NCI-H2227 (cell line): ENCODE results near the gene THEM5.

Source experiments
- DNase-seq: peaks from one replicate; lab custom pipeline; 2025; ENCODE audit not compliant: unreplicated experiment; lab: John Stamatoyannopoulos, UW

THEM5 gene

DNA sequence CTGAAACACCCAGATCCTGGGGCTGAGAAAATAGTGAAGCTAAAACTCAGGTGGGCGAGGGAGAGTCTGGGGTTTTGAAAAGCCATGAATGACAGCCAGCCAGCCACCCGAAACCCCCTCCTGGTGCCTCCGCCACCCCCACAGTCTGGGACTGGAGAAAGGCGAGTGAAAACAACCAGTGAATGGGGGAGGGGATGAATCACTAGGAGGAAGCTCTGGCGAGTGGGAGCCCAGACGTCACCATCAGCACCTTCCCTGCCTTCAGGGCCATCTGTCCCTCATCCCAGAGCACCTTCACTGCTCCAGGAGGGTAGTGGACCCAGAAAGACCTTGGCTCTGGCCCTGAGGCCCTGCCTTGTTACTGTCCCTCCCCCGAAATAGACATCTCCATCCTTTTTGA, 31.1 kb downstream of the THEM5 start:
- no peak for DNase-seq

DNA sequence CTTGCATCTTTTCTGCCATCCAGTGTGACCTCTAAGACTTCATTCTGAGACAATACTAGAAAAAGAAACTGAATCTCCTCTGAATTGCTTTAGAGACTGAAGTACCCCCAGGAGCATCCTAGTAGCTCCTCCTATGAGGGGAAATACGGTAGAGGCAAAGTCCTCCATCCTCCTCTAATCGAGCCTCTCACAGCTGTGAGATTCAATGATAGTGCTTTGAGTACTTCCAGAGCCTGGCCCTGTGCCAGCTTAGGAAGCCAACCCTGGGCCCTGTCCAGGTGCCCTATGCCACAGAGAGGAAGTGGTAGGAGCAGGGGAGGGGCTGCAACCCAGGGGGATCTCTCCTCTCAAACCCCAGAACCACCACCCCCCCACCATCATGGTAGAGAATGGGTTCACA, 32.6 kb downstream of the THEM5 start:
- DNase-seq: peak; percentile 13

DNA sequence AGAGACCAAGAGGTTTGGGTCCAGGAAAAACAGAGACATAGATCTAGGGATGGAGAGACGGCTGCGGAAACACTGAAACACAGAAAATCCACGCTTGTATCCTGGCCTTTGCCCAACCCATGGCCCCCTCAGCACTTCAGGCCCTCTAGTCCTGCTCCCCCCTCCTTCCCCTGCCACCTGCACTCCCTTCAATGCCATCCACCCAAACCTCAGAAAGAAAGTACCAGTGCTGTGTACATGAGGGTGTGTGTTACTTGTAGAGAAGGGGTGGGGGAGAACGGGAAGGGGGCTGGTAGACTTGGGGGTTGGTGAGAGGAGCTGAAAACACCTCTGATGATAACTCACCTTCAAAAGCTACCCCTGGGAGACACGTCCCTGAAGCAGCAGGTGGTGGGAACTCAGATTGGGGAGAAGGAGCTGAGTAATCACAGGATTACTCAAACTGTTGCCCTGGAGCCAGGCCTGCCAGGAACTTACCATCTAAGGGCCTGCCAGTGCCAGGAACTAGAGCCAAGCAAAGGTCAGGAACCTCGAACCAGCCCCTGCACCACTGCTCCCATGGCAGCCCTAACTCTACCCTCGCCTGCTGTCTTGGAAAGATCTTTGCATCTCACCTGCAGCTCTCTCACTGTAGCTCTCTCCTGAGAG, 33.4 kb downstream of the THEM5 start:
- no peak for DNase-seq

DNA sequence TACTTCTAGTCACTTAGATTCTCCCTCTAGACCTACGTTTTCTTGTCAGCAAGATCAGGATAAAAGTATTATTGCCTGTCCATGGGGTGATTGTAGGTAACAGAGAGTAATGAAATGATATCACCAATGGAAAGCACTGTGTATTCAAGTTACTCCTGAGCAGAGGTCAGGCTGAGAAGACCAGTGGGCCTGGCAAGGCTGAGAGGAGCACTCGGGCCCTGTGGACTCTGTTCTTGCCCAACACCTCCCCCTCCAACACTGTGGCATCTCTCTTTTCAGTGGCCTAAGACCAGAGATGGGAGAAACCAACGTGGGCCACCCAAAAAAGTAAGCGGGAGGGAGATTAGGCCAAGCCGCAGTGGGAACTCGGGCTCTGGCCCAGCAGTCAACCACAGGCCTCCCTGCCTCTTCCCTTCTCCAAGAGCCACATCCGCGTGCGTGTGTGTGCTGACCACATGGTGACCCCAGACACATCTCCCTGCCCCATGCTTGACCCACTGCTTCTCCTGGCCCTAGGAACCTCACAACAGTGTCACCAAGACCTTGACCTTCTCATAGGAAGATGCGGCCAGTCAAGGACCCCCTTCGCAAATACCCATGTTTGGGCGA, 34.2 kb downstream of the THEM5 start:
- DNase-seq: no peak

DNA sequence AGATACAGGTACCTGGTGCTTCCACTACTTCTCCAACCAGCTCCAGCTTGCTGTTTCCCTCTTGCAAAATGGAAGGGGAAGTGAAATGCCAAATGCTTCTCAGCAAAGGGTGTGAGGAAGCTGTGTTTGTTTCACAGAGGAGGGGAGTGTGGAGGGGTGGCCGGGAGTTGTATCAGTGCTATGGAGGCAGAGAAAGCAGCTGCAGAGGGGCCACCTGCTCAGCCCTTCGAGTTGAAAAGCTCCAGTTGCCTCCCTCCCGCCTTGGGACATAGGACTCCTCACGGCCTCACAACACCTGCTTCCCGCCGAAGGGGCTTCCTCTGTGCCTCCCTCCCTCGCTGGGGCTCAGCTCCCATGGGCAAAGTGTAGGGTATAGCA, 36.2 kb downstream of the THEM5 start:
- no peak for DNase-seq

DNA sequence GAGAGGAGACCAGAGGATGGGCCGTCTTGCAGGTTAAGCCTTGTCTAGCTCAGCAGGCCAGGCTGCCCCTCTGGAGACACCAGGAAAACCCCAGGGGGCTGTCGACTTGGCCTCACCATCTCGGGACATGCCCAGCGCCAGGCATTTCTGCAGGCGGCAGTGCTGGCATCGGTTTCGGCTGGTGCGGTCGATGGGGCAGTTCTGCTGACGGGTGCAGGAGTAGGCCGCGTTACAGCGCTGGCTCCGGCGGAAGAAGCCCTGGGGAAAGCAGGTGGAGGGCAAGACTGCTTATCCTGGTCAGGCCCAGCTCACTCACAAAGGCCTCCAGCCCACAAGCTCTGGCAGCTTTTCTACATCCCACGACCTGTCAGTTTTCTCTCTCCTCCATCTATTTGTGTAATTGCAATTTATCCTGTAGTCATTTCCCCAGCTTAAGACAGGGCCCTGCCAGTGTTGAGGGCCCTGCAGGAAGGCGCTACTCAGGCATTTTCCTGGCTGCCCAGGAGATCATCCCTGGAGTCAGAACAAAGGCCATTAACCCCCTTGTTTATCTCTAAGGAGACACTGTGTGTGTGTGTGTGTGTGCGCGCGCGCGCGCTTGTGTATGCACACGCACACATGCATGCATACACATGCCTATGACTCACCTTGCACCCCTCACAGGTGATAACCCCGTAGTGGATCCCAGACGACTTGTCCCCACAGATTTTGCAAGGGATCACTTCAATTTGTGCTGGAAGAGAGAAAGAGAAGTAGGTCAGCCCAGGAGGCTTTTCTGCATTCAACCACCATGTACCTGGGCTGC, 36.8 kb downstream of the THEM5 start:
- DNase-seq: no peak

DNA sequence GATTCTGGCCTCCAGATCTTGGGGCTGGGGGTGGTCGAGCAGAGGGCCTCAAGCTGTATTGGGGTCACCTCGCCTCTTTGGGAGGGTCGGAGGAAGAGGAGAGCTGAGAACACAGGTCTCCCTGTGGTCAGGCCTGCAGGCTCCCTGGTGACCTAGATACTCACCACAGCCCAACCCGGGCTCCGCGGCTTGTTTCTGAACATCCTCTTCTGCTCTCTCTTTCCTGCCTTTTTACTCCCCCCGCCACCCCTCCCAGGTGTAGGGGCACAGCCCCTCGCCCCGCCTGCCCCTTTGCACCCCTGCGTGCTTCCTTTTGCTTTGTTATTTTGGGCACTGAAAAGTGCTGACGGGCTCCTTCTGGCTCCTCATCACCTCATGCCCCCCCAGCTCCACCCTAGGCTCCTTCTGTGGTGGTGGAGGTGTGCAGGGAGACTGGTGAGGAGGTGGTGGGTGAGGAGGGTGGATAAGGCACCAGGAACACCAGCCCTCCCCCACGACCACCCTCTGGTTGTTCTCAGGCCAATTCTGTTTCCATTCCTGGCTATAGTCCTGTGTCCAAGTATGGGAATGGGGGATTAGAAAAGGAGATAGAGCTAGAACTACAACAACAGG, 37.7 kb downstream of the THEM5 start:
- no peak for DNase-seq

DNA sequence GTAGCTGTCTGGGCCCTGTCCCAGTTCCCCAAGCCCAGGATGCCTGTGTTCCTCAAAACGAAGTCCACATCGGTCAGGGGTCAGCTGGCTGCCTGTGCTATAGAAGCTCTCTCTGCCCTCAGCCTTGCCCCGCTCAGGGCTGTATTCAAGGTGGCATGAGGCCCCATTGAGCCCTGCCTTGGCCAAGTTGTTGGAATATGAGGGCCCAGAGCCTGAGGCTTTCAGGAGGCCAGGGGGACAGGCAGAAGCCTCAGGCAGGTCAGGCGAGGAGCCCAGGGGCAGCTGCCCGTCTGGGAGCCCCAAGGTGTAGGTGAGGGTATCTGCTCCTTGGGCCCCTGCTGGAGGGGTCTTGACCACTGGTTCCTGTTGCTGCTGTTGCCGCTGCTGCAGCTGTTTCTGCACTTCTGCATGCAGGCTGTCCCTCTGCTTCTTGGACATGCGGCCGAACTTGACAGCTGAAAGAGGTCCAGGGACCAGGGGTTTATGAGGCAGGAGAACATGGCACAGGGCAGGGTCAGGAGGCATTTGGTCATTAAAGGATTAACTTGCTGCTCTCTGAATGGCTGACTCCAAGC, 38.5 kb downstream of the THEM5 start:
- DNase-seq: no peak

DNA sequence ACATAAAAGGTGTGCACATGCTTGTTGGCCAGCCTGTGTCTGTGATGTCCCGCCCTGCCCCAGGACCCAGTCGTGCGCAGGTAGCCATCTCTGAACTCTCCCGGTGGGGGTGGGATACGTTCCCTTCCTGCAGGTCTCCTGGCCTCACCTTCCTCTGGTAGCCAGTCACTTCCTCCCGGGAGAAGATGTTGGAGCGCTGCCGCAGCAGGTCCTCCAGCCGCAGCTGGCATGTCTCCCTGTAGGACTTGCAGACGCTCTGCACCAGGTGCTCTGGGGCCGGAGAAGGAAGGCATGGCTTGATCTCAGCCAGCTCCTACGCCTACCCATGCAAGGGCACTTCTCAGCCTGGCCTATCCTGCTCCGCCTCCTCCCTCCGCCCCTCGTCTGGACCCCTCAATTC, 39.1 kb downstream of the THEM5 start:
- no peak for DNase-seq

DNA sequence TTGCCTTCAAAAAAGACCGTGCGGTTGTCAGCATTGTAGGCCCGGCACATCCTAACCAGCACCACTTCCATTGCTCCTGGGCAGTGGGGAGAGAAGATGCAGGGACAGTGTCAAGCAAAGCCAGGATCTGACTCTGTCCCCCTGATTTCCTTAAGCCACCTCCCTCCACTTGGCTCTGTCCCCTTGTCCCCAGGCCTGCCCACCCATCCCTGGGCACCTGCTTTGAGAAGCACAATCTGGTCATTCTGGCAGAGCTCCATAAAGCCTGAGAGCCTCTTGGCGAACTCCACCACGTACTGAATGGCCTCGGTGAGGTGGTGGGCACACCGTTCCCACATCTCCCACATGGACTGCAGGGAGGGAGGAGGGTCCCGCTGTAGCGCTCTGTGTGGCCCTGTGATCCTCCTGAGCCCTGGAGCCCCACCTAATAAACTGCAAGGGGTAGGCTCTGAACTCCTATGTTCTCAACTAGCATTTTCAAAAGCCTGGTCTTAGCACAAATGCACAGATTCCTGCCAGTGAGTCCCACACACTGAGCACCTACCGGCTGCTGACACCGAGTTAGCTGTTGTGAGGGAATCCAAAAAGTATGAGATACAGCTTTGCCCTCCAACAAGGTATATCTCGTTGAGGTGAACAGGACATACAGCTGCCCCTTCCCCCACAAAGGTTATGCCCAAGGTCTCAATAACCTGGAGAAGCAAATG, 40.1 kb downstream of the THEM5 start:
- DNase-seq: no peak

DNA sequence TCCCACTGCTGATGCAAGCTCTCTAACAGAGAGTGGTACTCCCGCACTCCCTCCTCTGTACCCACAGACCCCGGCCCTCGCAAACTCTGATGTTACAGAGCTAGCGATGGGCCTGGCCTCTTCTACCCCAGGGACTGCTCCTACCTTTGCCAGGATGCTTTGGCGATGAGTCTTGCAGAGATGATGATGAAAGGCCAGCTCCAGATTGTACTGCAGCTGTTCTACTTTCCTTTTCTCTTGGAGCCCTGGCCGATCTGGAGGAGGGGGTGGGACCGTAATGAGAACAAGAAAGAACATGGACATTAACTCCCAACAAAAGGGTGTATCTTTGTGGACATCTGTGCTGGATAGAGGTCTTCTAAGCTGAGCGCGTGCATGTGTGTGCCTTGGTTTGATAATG, 42.3 kb downstream of the THEM5 start:
- no peak for DNase-seq

DNA sequence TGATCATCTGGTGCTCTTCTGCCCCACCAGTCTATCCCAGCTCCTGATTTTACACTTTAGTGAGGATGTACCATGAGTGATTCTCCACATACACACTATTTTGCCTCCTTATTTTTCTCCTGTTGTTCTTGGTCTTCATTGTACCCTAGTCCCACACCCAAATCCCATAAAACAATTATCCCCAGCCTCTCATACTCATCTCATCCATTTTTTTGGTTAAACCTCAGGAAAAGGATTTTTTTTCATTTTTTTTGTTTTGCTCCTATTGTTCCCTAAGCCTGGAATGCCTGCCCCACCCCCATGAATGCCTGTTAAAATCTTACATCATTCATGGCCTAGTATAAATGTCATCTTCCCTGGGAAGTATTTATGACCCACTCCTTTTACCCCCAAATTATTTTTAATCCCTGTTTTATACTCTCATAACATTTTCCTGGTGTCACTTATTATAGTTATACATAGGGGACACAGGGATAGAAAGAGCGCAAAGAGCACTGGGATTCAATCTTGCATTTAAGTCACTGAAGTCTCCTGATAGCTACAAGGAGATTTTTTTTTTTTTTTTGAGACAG, 43.4 kb downstream of the THEM5 start:
- DNase-seq: no peak

DNA sequence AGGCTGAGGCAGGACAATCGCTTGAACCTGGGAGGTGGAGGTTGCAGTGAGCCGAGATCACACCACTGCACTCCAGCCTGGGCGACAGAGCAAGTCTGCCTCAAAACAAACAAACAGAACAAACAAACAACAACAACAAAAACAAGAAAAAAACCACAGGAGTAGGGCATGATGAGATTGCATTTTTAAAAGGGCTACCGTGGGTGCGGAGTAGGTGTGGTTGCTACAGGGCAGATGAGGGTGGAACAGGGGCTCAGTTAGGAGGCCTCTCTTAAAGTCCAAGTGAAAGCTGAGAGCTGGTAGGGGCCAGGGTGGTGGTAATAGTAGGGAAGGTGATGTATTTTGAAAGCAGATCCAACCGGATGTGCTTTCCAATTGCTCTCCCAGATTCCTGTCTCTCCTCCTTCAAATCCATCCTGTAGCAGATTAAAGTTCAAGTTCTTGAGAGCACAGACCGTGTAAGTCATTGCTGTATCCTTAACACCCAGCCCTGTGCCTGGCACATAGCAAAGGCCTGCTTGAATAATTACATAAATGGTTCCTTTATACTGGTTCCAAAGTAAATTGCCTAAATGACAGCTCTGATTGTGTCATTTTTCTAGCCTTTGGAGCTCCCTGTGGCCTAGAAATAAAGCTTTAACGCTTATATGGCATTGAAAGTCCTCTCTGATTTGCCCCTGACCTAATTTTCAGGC, 44.1 kb downstream of the THEM5 start:
- no peak for DNase-seq

DNA sequence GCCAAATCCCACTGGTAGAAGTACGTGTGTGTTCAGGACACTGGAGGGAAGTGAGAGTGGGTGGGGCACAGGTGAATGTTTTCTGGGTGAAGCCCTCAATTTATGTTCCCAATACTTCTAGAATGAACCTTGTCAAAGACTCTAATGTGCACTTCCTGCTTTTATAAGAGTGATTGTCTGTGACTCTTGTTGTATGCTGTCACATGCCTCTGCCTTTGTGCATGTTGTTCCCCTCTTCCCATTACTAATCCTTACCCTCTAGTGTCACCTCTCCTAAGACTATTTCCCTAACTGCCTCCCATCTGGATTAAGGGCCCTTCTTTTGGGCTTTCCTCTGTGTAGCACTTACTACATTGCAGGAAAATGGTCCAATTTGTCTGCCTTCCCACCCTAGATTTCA, 45.7 kb downstream of the THEM5 start:
- no peak for DNase-seq

DNA sequence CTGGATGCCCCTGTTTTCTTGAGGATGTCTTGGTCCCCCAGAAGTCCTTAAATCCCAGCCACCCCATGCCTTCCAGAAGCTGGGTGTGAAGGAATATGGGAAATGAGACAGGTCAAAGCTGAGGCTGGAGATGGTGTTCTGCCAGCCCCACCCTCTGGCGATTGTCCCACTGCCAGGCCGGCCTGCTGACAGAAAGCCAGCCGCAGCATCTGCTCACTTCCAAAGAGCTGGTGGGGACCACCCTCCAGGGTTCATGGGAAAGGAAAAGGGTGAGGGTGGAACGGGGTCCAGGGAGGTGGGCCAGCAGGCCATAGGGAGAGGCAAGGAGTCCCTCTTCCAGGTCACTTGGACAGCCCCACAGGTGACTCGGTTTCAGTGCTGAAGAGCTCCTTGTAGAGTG, 46.4 kb downstream of the THEM5 start:
- DNase-seq: no peak

DNA sequence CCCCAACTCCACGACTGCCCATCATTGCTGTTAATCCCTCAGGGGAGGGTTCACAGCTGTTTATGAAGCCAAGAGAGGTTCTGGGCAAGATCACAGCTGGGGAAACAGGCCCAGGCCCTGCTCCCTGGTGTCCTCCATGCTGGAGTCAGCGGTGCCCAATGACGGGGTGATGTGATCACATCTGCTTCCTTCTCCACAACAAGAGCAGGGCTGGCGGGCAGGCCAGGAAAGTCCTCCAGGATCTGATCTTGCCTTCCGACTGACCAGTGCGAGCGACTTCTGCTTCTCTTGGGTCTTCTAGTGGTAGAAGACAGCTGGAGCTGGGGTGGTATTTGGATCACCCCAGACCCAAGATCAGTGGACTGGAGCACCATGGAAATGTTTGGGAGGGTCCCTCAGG, 47.3 kb downstream of the THEM5 start:
- no peak for DNase-seq

DNA sequence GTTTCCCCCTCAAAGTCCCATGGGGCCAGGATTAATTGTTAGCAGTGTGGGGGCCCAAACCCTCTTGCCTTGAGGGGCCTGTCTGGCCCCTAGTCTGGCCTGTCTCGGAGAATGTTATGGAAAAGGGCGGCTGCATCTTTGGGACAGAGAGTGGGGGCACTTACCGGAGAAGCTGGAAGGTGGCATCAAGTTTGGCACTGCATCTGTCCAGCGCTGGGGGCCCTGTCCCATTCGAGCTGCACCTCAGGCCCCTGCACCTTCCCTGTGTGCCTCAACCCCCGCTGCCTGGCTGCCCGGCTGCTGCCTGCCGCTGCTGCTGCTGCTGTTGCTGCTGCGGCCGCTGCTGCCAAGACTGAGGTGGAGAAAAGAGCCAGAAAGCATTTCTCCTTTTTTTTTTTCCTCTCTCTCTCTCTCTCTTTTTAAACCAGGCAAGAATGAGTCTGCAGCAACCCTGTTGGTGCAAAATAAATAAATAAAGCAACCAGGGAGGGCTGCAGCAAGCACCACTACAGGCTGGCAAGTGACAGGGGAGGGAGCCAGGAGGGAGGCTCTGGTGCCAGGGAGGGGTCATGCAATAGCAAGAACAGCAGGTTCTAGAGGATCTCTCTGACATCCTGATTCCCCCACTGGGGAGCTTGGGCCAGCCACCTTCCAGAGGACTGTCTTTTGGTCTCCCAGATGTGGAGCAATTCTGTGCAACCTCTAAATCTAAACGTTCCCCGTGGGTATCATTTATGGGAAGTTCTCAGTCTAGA, 48.3 kb downstream of the THEM5 start, which contains the start of gene LINGO4:
LINGO4 (minus strand) TSS at position 354 of the 755 bp plus-strand sequence. CDS start 2,715 bp downstream, outside the sequence.
- DNase-seq: no peak

DNA sequence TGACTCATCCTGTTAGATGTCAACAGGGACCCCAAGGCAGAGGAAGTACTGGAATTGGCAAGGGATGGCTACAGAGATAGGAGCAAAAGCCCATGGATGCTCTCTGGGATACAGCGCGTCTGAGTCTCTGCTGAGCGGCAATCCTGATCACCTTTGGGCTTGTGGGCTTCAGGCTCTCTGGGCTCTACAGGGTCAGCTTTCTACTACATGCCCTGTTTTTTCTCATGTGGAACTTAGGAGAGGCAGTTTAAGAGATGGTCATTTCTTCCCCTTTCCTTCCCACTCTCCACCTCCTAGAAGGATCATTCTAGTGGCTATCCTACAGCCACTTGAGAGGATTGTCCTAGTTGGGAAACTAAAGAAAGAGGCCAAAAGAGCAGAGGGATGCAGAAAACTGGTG, 49.6 kb downstream of the THEM5 start:
- no peak for DNase-seq

DNA sequence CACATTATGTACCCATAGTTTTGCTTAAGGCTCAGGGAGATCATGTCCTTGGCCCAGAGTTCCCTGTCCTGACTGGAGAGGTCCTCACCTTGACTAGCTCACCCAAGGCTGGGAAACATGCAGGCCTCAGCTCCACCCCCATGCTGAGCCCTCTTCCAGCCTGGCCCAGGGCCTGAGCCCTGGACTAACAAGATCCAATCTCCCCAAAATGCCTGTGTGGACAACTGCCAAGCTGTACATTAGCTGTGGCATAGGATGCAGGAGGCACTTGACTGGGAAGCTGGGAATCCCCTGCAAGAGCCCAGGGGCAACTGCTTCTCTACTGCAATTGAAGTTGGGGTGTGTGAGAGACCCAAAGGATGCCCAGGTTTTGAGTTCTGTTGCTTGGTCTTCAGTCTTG, 50.3 kb downstream of the THEM5 start:
- no peak for DNase-seq
